Adrenal gland (tissue), 12 donors: ENCODE measurements around the gene PAMR1. TPM values are rescaled to one million over a fixed set of nuclear protein-coding genes. Genes with fewer than 3 reads are reported as not detected.

Experiments used
- DNase-seq, 7 donors: peaks; one replicate each; pipeline ENCODE4 v3.0.0-alpha.2; 2019 to 2020
- H3K27ac ChIP-seq, 5 donors: fragments of 200-600 bp; sonication (generic) in 4 of 5; 1 replicate in 3 of 5; 2 replicates in 2 of 5; pipeline versions ENCODE4 v1.5.1 to v1.8.0; 2016 to 2020; ENCODE audit warnings: mild to moderate bottlenecking in 1 of 5
- H3K27me3 ChIP-seq: fragments of 200-600 bp; 2 replicates; pipeline ENCODE4 v1.8.0; 2021
- H3K36me3 ChIP-seq, 2 donors: fragments of 200-600 bp; replicated peaks in 1 of 2; 1 replicate in 1 of 2; 2 replicates in 1 of 2; pipeline versions ENCODE4 v1.5.1 to v1.8.0; 2018 to 2022
- H3K4me1 ChIP-seq, 2 donors: fragments of 200-600 bp; replicated peaks in 1 of 2; 1 replicate in 1 of 2; 2 replicates in 1 of 2; pipeline versions ENCODE4 v1.5.1 to v1.8.0; 2018 to 2021
- H3K4me3 ChIP-seq, 4 donors: fragments of 200-600 bp; sonication (generic) in 3 of 4; one replicate each; pipeline ENCODE4 v1.5.1; 2016 to 2018
- H3K9me3 ChIP-seq, 3 donors: fragments of 200-600 bp; sonication (generic) in 1 of 3; replicated peaks in 1 of 3; 1 replicate in 2 of 3; 2 replicates in 1 of 3; pipeline versions ENCODE4 v1.5.1 to v1.8.0; 2016 to 2021
- CTCF ChIP-seq, 6 experiments: fragments of 450-650 bp in 4 of 6; fragments of 200-600 bp in 2 of 6; sonication (generic) in 1 of 6; IDR thresholded peaks; 1 replicate in 5 of 6; 2 replicates in 1 of 6; pipeline versions ENCODE4 v1.5.1 to v1.8.0; 2016 to 2021; ENCODE audit warnings: antibody characterized with exemption in 6 of 6, mild to moderate bottlenecking in 2 of 6, moderate library complexity in 1 of 6
- POLR2A ChIP-seq, 2 donors: fragments of 450-650 bp; IDR thresholded peaks; one replicate each; pipeline ENCODE4 v1.6.1; 2017; ENCODE audit warnings: antibody characterized with exemption in 2 of 2, mild to moderate bottlenecking in 2 of 2, moderate library complexity in 1 of 2
- WGBS, 4 donors: extraction: QIAGEN DNeasy Blood & Tissue Kit in 2 of 4; methylation state at CpG; one replicate each; pipeline versions ENCODE4 v1.1.5 to v1.1.7; 2013 to 2017; 5-methylcytosine and 5-hydroxymethylcytosine counted together
- intact Hi-C, 2 donors: fragments of 100-400 bp; cut with DNase I; formaldehyde crosslinking; loops; one replicate each; pipeline versions ENCODE4 v1.14.1 to v1.15.0; 2022 to 2023
- polyA plus RNA-seq, 3 donors: library from polyadenylated mRNA; stranded (reverse); fragments of 200-250 nt in 2 of 3; fragments of 350-450 nt in 1 of 3; fragmentation: Illumina TruSeq in 1 of 3; extraction: RNeasy Lipid Tissue Mini Kit (QIAGEN cat#74804) in 1 of 3; gene quantifications; one replicate each; pipeline ENCODE4 v1.2.3, GENCODE V29; 2013 to 2014
- total RNA-seq, 9 donors: library from RNA; depleted of rRNA in 4 of 9; stranded (reverse); fragments of >200 nt in 4 of 9; fragments of 120-200 nt in 1 of 9; fragmentation: NEBNext Ultra II Directional in 1 of 9; extraction: Animal tissue kit (Norgen Biotek cat#: 25700) in 1 of 9; gene quantifications; one replicate each; pipeline versions ENCODE4 v1.1.0 to v1.2.4, GENCODE V29; 2013 to 2023
- donor health status: healthy with polysubstance abuse.
- donor health status: Bipolar disorder and iron deficiency.
- donor health status: DM: yes; HTN: yes; CAD: no.
- donor health status: DM: no; HTN: no; CAD: no.
- donor health status: DM: no; HTN: no; CAD: no.
- donor health status: DM: yes; HTN: yes; CAD: no.

The PAMR1 gene
- total and polyA plus RNA-seq, 12 donors = 4.3 to 25.7 (median 11.2) TPM

DNA sequence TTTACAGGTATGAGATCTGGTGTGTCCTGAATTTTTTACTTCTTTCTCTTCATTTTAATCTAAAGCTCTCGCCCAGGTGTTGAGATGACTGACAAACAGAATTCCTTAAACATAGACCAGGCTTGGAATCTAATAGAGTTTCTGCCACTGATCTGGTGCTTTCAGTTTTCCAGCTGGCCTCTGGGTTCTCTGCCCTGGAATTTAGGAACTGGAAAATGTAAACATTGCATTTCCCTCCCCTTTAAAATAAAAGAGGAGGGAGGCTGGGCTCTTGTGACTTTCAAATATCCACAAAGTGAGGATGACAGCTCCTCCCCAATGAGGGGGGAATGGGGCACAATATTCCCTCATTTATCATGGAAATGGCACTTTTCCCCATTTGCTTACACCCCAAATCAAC, 5.0 kb downstream of the PAMR1 start:
- WGBS, 4 donors = 56 to 85% (median 64%) methylated on average over 1 of the region's 1 CpG

DNA sequence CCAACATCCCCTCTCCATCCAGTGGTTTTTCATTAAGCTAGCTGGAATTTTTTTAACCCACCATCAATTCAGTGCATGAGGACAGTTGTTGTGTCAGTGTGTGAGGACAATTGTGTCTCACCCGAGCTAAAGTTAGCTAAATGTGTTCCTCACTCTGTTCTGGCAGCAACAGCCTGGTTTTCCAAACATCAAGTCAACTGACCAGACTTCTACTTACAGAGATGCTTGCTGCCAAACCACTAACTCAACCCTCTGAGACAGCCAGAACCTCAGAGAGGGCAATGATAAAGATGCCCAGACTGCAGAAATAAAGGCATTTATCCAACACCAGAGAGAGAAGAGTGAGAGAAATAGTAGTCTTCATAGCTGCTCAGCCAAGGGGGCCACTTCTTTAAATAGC, 6.7 kb downstream of the PAMR1 start:
- Histone ChIP-seq H3K27ac (no peak overlapping the region), H3K4me3 (no peak overlapping the region), H3K36me3 (no peaks in the 10 kb centered on the region), H3K4me1 (no peaks in the 10 kb centered on the region), H3K9me3 (no peaks in the 10 kb centered on the region), H3K27me3 (no peaks in the 10 kb centered on the region)
- TF ChIP-seq CTCF (IDR thresholded peaks at IDR 0.05) (no peak), POLR2A (IDR thresholded peaks at IDR 0.05) (no peak)
- WGBS, 4 donors = 57 to 73% (median 62%) methylated on average over 1 of the region's 1 CpG
- no peak for DNase-seq
- intact Hi-C loops = no loop called here

More for the DNA sequence above, 5.0 kb downstream of the PAMR1 start:
- Histone ChIP-seq H3K9me3 (no peaks in the 10 kb centered on the region), H3K27ac (no peak overlapping the region), H3K4me3 (no peak overlapping the region), H3K27me3 (peaks cover 1% of the 10 kb centered on the region), H3K36me3 (no peaks in the 10 kb centered on the region), H3K4me1 (no peaks in the 10 kb centered on the region)
- DNase-seq = no peak
- intact Hi-C loops = no loop called here
- no peak for TF ChIP-seq POLR2A (IDR thresholded peaks at IDR 0.05)
- no peak for TF ChIP-seq CTCF (IDR thresholded peaks at IDR 0.05)

DNA sequence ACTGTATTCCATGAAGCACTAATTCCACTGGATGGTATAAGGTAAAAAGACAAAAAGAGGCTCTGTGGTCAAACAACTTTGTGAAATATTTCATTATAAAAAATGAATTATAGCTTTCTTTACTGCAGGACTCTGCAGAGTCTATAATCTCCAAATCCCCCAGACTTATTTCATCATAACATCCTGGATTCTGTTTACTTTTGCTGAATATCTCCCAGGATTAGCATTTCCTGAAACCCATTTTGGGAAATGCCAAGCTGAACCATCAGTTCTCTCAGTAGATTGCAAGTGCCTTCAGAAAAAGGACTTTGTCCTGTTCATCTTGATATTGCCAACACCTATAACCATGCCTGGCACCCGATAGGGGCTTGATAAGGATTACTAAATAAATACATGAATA, 7.9 kb downstream of the PAMR1 start:
- DNase-seq = no peak
- 69 to 91% (median 73%) methylated on average over 1 of the region's 1 CpG for WGBS, 4 donors

GRCh38 chr11:35516403-35516802, 9.0 kb downstream of the PAMR1 start:
- Histone ChIP-seq H3K4me1 (no peaks in the 10 kb centered on the region), H3K36me3 (no peaks in the 10 kb centered on the region), H3K27ac (no peak overlapping the region), H3K4me3 (no peak overlapping the region), H3K27me3 (no peaks in the 10 kb centered on the region), H3K9me3 (no peaks in the 10 kb centered on the region)
- no peak for TF ChIP-seq POLR2A (IDR thresholded peaks at IDR 0.05)
- no peak for TF ChIP-seq CTCF (IDR thresholded peaks at IDR 0.05)
- 71 to 79% (median 74%) methylated on average over 4 of the region's 4 CpGs for WGBS, 4 donors
- DNase-seq = no peak
- intact Hi-C loops = no loop called here

More for the DNA sequence above, 7.9 kb downstream of the PAMR1 start:
- TF ChIP-seq CTCF (IDR thresholded peaks at IDR 0.05) (no peak), POLR2A (IDR thresholded peaks at IDR 0.05) (no peak)
- intact Hi-C loops = no loop called here
- Histone ChIP-seq H3K27me3 (no peaks in the 10 kb centered on the region), H3K4me1 (no peaks in the 10 kb centered on the region), H3K4me3 (no peak overlapping the region), H3K9me3 (no peaks in the 10 kb centered on the region), H3K36me3 (no peaks in the 10 kb centered on the region), H3K27ac (no peak overlapping the region)
